ENCODE results near the gene GREM2.

Gene GREM2

DNA sequence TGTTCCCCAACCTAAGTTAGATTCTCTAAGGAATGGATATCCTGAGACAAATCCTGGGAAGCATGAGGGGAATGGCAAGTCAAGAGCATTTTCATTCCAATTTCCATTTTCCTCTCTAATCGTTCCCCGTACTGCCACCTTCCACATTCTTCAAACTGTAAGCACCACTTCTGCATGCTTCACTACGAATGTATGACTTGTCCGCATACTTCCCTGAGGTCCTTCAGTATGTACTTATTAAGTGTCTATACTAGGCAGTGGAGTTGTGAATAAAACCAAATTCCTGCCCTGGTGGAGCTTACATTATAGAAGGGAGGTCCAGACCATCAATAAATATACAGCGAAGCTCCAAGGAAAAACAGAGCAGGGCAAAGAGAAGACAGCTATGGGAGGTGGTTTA, 154.8 kb downstream of the GREM2 start:
- TF ChIP-seq, protein P1, sequence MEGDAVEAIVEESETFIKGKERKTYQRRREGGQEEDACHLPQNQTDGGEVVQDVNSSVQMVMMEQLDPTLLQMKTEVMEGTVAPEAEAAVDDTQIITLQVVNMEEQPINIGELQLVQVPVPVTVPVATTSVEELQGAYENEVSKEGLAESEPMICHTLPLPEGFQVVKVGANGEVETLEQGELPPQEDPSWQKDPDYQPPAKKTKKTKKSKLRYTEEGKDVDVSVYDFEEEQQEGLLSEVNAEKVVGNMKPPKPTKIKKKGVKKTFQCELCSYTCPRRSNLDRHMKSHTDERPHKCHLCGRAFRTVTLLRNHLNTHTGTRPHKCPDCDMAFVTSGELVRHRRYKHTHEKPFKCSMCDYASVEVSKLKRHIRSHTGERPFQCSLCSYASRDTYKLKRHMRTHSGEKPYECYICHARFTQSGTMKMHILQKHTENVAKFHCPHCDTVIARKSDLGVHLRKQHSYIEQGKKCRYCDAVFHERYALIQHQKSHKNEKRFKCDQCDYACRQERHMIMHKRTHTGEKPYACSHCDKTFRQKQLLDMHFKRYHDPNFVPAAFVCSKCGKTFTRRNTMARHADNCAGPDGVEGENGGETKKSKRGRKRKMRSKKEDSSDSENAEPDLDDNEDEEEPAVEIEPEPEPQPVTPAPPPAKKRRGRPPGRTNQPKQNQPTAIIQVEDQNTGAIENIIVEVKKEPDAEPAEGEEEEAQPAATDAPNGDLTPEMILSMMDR (IDR thresholded peaks at IDR 0.05; ENCODE audit: borderline replicate concordance, insufficient read depth, low read depth, low read length) = no peak
- H3K4me3 ChIP-seq (ENCODE audit: low read depth, low read length) = no peak overlapping the region

DNA sequence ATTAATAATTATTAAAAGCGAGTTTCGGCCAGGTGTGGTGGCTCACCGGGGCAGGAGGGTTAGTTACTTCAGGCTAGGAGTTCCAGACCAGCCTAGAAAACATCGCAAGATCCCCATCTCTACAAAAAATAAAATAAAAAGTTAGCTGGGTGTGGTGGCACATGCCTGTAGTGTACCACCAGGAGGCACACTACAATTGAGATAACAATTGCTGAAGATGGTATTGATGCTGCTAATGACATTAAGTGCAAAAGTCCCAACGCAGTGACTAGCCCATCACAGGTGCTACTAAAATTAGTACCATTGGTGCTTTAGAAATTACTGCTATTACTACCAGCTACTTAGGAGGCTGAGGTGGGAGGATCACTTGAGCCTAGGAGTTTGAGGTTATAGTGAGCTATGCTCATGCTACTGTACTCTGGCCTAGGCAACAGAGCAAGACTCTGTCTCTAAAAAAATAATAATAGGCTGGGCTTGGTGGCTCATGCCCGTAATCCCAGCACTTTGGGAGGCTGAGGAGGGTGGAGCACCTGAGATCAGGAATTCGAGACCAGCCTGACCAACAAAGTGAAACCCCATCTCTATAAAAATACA, 156.6 kb downstream of the GREM2 start:
- no peak overlapping the region for H3K4me3 ChIP-seq (ENCODE audit: low read depth, low read length)
- TF ChIP-seq, protein P1 (IDR thresholded peaks at IDR 0.05; ENCODE audit: borderline replicate concordance, insufficient read depth, low read depth, low read length) = peak; percentile 21; the same call in 1 of the 2 replicates

DNA sequence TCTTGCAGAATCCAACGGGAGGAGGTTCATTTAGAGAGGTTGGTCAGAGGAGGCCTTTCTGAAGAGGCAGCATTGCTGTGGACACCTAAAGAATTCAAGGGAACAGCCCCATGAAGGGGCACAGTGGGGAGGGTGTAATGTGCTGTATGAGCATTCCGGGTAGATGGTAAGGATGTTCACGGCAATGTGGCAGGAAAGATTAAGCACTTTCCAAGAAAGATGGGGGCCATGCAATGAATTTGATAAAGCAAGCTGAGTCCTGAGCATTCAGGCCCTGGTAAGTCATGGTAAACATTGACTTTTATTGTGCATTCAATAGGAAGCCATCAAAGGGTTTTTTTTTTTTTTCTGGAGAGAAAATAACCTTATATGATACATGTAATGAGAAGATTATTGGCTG, 166.6 kb downstream of the GREM2 start:
- TF ChIP-seq, protein P1 (IDR thresholded peaks at IDR 0.05; ENCODE audit: borderline replicate concordance, insufficient read depth, low read depth, low read length) = no peak

DNA sequence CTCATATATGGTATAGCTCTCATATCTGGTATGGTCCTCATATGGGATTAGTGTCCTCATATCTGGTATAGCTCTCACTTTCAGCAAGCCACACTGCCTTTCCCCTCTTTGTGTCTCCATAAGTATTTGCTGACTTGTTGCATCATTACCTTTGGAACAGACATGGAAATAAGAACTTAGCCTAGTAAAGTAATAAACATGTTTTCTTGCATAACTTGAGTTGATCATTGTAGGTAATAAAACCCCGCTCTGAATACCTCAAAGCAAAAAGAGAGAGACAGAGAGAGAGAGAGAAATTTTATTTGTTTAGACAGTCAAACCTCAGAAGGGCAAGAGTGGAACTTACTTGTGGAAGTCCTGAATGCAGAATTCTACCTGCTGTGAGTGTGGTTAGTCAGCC, 170.3 kb downstream of the GREM2 start:
- TF ChIP-seq, protein P1 (IDR thresholded peaks at IDR 0.05; ENCODE audit: borderline replicate concordance, insufficient read depth, low read depth, low read length) = no peak
- no peak overlapping the region for H3K4me3 ChIP-seq (ENCODE audit: low read depth, low read length)

More for the DNA sequence above, 166.6 kb downstream of the GREM2 start:
- H3K4me3 ChIP-seq (ENCODE audit: low read depth, low read length) = no peak overlapping the region
